ENCODE results near the gene CHURC1. TPM values are rescaled to one million over a fixed set of nuclear protein-coding genes. Genes with fewer than 3 reads are reported as not detected.

CHURC1 gene
- total and polyA plus RNA-seq, 2 donors (not counting 1 experiment from before 2014, with no cell fraction given): 29.7 to 77.1 TPM

GRCh38 chr14:64906022-64906421 lies 8.2 kb upstream of the CHURC1 start:
- Mint-ChIP-seq H3K27me3 (peaks cover 54% of the 10 kb centered on the region), H3K4me1 (no peaks in the 10 kb centered on the region), H3K4me3 (no peak overlapping the region), H3K27ac (no peak overlapping the region), H3K9me3 (ENCODE audit: insufficient read depth) (no peaks in the 10 kb centered on the region)
- Histone ChIP-seq H3K36me3 (replicated peaks in 1 of 2; ENCODE audit: control extremely low read depth in 1 of 2, control insufficient read depth in 1 of 2, extremely low read depth in 1 of 2, insufficient read depth in 2 of 2, low read length in 1 of 2) (no peaks in the 10 kb centered on the region), H3K9me3 (ENCODE audit: control extremely low read depth in 1 of 3, control insufficient read depth in 2 of 3, insufficient read depth in 1 of 3, low read length in 2 of 3) (no peaks in the 10 kb centered on the region), H3K4me3 (ENCODE audit: control extremely low read depth in 1 of 5, extremely low read depth in 1 of 5, insufficient read depth in 1 of 5, low read depth in 2 of 5, low read length in 4 of 5) (no peak overlapping the region), H4K20me1 (ENCODE audit: control insufficient read depth, insufficient read depth, low read length, poor library complexity, severe bottlenecking) (no peaks in the 10 kb centered on the region), H3K79me2 (ENCODE audit: control insufficient read depth, insufficient read depth, low read length) (no peaks in the 10 kb centered on the region), H3K27ac (ENCODE audit: low read length in 2 of 2) (no peak overlapping the region), H3K4me2 (replicated peaks; ENCODE audit: low read depth, low read length, poor library complexity, severe bottlenecking) (no peak overlapping the region), H3K27me3 (replicated peaks in 1 of 4; ENCODE audit: control extremely low read depth in 1 of 4, control insufficient read depth in 3 of 4, insufficient read depth in 4 of 4, low read length in 3 of 4) (peaks cover 0 to 9% (median 2%) of the 10 kb centered on the region in 4 experiments), H3K9ac (ENCODE audit: low read length) (no peak overlapping the region), H2AFZ (ENCODE audit: insufficient read depth, low read depth, low read length, poor library complexity, severe bottlenecking) (no peak overlapping the region), H3K4me1 (ENCODE audit: control insufficient read depth in 2 of 2, insufficient read depth in 2 of 2, low read length in 2 of 2) (no peaks in the 10 kb centered on the region)
- ChIA-PET POLR2A (interaction anchor here (0.8 kb wide), 1 partner anchor 9 kb away, joined by 3 read pairs; no protein-coding TSS in a partner anchor), CTCF (interaction anchor here (0.7 to 1.0 kb wide), 2 partner anchors 14 to 83 kb away, joined by 3 to 4 read pairs; no protein-coding TSS in a partner anchor)
- DNase-seq: no peak
- WGBS (ENCODE audit: insufficient coverage): 0% methylated on average over 2 of the region's 6 CpGs
- no peak for ATAC-seq (ENCODE audit: low read depth)
- no peak for TF ChIP-seq CTCF (IDR thresholded peaks at IDR 0.05)
- no peak for TF ChIP-seq EZH2 (IDR thresholded peaks at IDR 0.05; ENCODE audit: borderline replicate concordance, insufficient read depth, low read depth, low read length, poor library complexity, severe bottlenecking)
- intact Hi-C loops (cut with micrococcal nuclease): no loop called here

GRCh38 chr14:64910847-64911495 lies 3.3 kb upstream of the CHURC1 start:
- Mint-ChIP-seq H3K27ac (no peak overlapping the region), H3K9me3 (ENCODE audit: insufficient read depth) (no peaks in the 10 kb centered on the region), H3K27me3 (peaks cover 29% of the 10 kb centered on the region), H3K4me1 (peaks cover 19% of the 10 kb centered on the region), H3K4me3 (no peak overlapping the region)
- peaks cover 0 to 5% (median 2%) of the 10 kb centered on the region in 4 experiments for H3K27me3 ChIP-seq (replicated peaks in 1 of 4; ENCODE audit: control extremely low read depth in 1 of 4, control insufficient read depth in 3 of 4, insufficient read depth in 4 of 4, low read length in 3 of 4)
- ChIA-PET CTCF (interaction anchor here (0.7 to 1.9 kb wide), 4 partner anchors 19 to 459 kb away, joined by 3 to 8 read pairs (median 5); no protein-coding TSS in a partner anchor), POLR2A (no interaction called here)
- 77% methylated on average over 2 of the region's 3 CpGs for WGBS (ENCODE audit: insufficient coverage)
- DNase-seq (no peak), ATAC-seq (ENCODE audit: low read depth) (no peak)
- intact Hi-C loops (cut with micrococcal nuclease): loop anchor here (5.0 to 10.0 kb wide), 3 partner anchors 61 to 1366 kb away; partner anchors contain the start of genes HSPA2, PPP2R5E and RAB15
- no peaks in the 10 kb centered on the region for H3K9me3 ChIP-seq (ENCODE audit: control extremely low read depth in 1 of 3, control insufficient read depth in 2 of 3, insufficient read depth in 1 of 3, low read length in 2 of 3)
- H3K4me2 ChIP-seq (replicated peaks; ENCODE audit: low read depth, low read length, poor library complexity, severe bottlenecking): no peak overlapping the region
- no peak overlapping the region for H3K9ac ChIP-seq (ENCODE audit: low read length)
- H3K79me2 ChIP-seq (ENCODE audit: control insufficient read depth, insufficient read depth, low read length): peaks cover 22% of the 10 kb centered on the region
- H4K20me1 ChIP-seq (ENCODE audit: control insufficient read depth, insufficient read depth, low read length, poor library complexity, severe bottlenecking): peaks cover 11% of the 10 kb centered on the region
- no peak overlapping the region for H3K4me3 ChIP-seq (ENCODE audit: control extremely low read depth in 1 of 5, extremely low read depth in 1 of 5, insufficient read depth in 1 of 5, low read depth in 2 of 5, low read length in 4 of 5)
- no peak overlapping the region for H3K27ac ChIP-seq (ENCODE audit: low read length in 2 of 2)
- no peaks in the 10 kb centered on the region for H3K36me3 ChIP-seq (replicated peaks in 1 of 2; ENCODE audit: control extremely low read depth in 1 of 2, control insufficient read depth in 1 of 2, extremely low read depth in 1 of 2, insufficient read depth in 2 of 2, low read length in 1 of 2)
- no peak overlapping the region for H2AFZ ChIP-seq (ENCODE audit: insufficient read depth, low read depth, low read length, poor library complexity, severe bottlenecking)
- TF ChIP-seq EZH2 (IDR thresholded peaks at IDR 0.05; ENCODE audit: borderline replicate concordance, insufficient read depth, low read depth, low read length, poor library complexity, severe bottlenecking): no peak
- TF ChIP-seq CTCF (IDR thresholded peaks at IDR 0.05): peak; percentile 31
- H3K4me1 ChIP-seq (ENCODE audit: control insufficient read depth in 2 of 2, insufficient read depth in 2 of 2, low read length in 2 of 2): peaks cover 14 to 18% of the 10 kb centered on the region in 2 donors

Data from B cell (primary cell).